ENCODE data around the gene BCORL1. TPM values are rescaled to one million over a fixed set of nuclear protein-coding genes. Genes with fewer than 3 reads are reported as not detected.

BCORL1 gene
- total RNA-seq, 1 donor from 2014 or later, result 16.2 TPM

GRCh38 chrX:129976441-129976840 is 6.0 kb upstream of the BCORL1 start:
- intact Hi-C loops (cut with micrococcal nuclease), result no loop called here
- Mint-ChIP-seq H3K4me3 (ENCODE audit: low read depth) (no peak overlapping the region), H3K9me3 (no peaks in the 10 kb centered on the region), H3K27ac (no peak overlapping the region), H3K27me3 (ENCODE audit: low read depth) (peaks cover 23% of the 10 kb centered on the region), H3K4me1 (ENCODE audit: low read depth) (peaks cover 5% of the 10 kb centered on the region), H3K36me3 (ENCODE audit: low read depth) (no peaks in the 10 kb centered on the region)
- no peak for DNase-seq (ENCODE audit: low spot score)

- intact Hi-C loops (cut with micrococcal nuclease), result no loop called here
- peaks cover 9% of the 10 kb centered on the region for H3K27me3 Mint-ChIP-seq (ENCODE audit: low read depth)
- H3K4me3 Mint-ChIP-seq (ENCODE audit: low read depth), result peak overlapping the region; percentile 59
- no peak for DNase-seq (ENCODE audit: low spot score)
- no peaks in the 10 kb centered on the region for H3K9me3 Mint-ChIP-seq
- no peak overlapping the region for H3K27ac Mint-ChIP-seq
- peaks cover 5% of the 10 kb centered on the region for H3K4me1 Mint-ChIP-seq (ENCODE audit: low read depth)
- no peaks in the 10 kb centered on the region for H3K36me3 Mint-ChIP-seq (ENCODE audit: low read depth)
Measured at GRCh38 chrX:129979207-129979920, 3.1 kb upstream of the BCORL1 start.

- Mint-ChIP-seq H3K9me3 (no peaks in the 10 kb centered on the region), H3K4me1 (ENCODE audit: low read depth) (peaks cover 11% of the 10 kb centered on the region), H3K36me3 (ENCODE audit: low read depth) (no peaks in the 10 kb centered on the region), H3K27me3 (ENCODE audit: low read depth) (peaks cover 11% of the 10 kb centered on the region), H3K4me3 (ENCODE audit: low read depth) (no peak overlapping the region), H3K27ac (no peak overlapping the region)
- intact Hi-C loops (cut with micrococcal nuclease), result loop anchor here (5.0 kb wide), 1 partner anchor 42 kb away; no protein-coding TSS in a partner anchor
- no peak for DNase-seq (ENCODE audit: low spot score)
Measured at GRCh38 chrX:129980001-129980401, 2.4 kb upstream of the BCORL1 start.

GRCh38 chrX:129980540-129981199 is 1.8 kb upstream of the BCORL1 start:
- DNase-seq (ENCODE audit: low spot score), result no peak
- intact Hi-C loops (cut with micrococcal nuclease), result loop anchor here (5.0 kb wide), 1 partner anchor 42 kb away; no protein-coding TSS in a partner anchor

DNA sequence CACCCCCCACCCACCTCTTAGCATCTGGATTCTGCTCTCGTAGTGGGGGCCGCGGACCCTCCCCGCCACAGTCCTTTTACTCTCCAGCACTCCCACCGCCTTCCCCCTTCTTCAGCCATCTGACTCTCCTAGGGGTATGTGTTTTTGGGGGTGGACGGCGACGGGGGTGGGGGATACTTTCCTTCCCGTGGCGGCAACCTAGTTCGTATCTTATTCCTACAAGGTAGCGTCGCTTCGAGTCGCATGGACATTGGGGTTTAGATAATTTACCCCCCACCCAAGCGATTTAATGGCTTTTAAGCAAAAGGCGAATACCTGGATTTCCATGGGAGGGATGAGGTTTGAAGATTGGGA is 1.3 kb upstream of the BCORL1 start:
- Mint-ChIP-seq H3K36me3 (ENCODE audit: low read depth) (no peaks in the 10 kb centered on the region), H3K27me3 (ENCODE audit: low read depth) (peaks cover 15% of the 10 kb centered on the region), H3K27ac (no peak overlapping the region), H3K4me1 (ENCODE audit: low read depth) (peaks cover 14% of the 10 kb centered on the region), H3K4me3 (ENCODE audit: low read depth) (no peak overlapping the region), H3K9me3 (no peaks in the 10 kb centered on the region)
- DNase-seq (ENCODE audit: low spot score), result no peak
- intact Hi-C loops (cut with micrococcal nuclease), result loop anchor here (5.0 kb wide), 1 partner anchor 41 kb away; no protein-coding TSS in a partner anchor

More at GRCh38 chrX:129980540-129981199, 1.8 kb upstream of the BCORL1 start:
- H3K27ac Mint-ChIP-seq, result no peak overlapping the region
- H3K36me3 Mint-ChIP-seq (ENCODE audit: low read depth), result no peaks in the 10 kb centered on the region
- H3K4me3 Mint-ChIP-seq (ENCODE audit: low read depth), result no peak overlapping the region
- peaks cover 14% of the 10 kb centered on the region for H3K4me1 Mint-ChIP-seq (ENCODE audit: low read depth)
- no peaks in the 10 kb centered on the region for H3K9me3 Mint-ChIP-seq
- H3K27me3 Mint-ChIP-seq (ENCODE audit: low read depth), result peaks cover 15% of the 10 kb centered on the region

- H3K27me3 Mint-ChIP-seq (ENCODE audit: low read depth), result peaks cover 16% of the 10 kb centered on the region
- intact Hi-C loops (cut with micrococcal nuclease), result loop anchor here (1.0 to 5.0 kb wide), 4 partner anchors 21 to 76 kb away; partner anchors contain the start of gene UTP14A
- H3K4me3 Mint-ChIP-seq (ENCODE audit: low read depth), result no peak overlapping the region
Measured at GRCh38 chrX:129981752-129982299, 609 bp upstream of the BCORL1 start.

DNA sequence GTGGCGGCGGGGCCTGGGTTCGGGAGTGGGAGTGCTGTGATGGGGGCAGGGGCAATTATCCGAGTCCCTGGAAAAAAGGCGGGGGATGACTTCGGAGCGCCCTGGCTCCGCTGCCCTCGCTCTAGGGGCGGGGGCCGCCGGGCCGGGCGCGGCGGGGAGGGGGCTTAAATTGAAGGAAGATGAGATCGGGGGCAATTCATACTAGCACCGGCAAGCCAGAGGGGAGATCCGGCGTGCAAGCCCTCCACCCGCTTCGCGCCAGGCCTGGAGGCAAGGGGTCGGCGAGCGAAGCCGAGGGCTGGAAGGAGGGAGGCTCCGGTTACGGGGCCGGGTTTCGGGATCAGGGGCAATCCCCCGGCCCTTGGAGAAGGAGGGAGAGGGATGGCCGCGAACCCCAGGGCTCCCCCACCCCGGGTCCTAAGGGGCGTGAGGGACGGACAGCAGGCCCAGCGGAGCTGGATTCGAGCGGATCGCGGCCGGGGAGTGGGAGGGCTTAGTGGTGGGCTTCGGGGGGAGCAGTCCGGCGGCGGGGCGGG is 1.2 kb downstream of the BCORL1 start:
- Mint-ChIP-seq H3K9me3 (no peaks in the 10 kb centered on the region), H3K4me3 (ENCODE audit: low read depth) (no peak overlapping the region), H3K4me1 (ENCODE audit: low read depth) (peaks cover 9% of the 10 kb centered on the region), H3K27ac (no peak overlapping the region), H3K27me3 (ENCODE audit: low read depth) (peaks cover 12% of the 10 kb centered on the region), H3K36me3 (ENCODE audit: low read depth) (no peaks in the 10 kb centered on the region)
- DNase-seq (ENCODE audit: low spot score), result no peak
- intact Hi-C loops (cut with micrococcal nuclease), result loop anchor here (2.0 to 5.0 kb wide), 2 partner anchors 23 to 39 kb away; no protein-coding TSS in a partner anchor

More at GRCh38 chrX:129981752-129982299, 609 bp upstream of the BCORL1 start:
- Mint-ChIP-seq H3K36me3 (ENCODE audit: low read depth) (no peaks in the 10 kb centered on the region), H3K27ac (no peak overlapping the region), H3K4me1 (ENCODE audit: low read depth) (peaks cover 14% of the 10 kb centered on the region), H3K9me3 (no peaks in the 10 kb centered on the region)
- DNase-seq (ENCODE audit: low spot score), result no peak

- peaks cover 8% of the 10 kb centered on the region for H3K27me3 Mint-ChIP-seq (ENCODE audit: low read depth)
- intact Hi-C loops (cut with micrococcal nuclease), result loop anchor here (5.0 kb wide), 1 partner anchor 38 kb away; no protein-coding TSS in a partner anchor
- H3K36me3 Mint-ChIP-seq (ENCODE audit: low read depth), result no peaks in the 10 kb centered on the region
- H3K4me3 Mint-ChIP-seq (ENCODE audit: low read depth), result peak overlapping the region; percentile 73
- peaks cover 8% of the 10 kb centered on the region for H3K4me1 Mint-ChIP-seq (ENCODE audit: low read depth)
- peak; percentile 19 for DNase-seq (ENCODE audit: low spot score)
- H3K27ac Mint-ChIP-seq, result no peak overlapping the region
- H3K9me3 Mint-ChIP-seq, result no peaks in the 10 kb centered on the region
Measured at GRCh38 chrX:129984111-129984958, 1.9 kb downstream of the BCORL1 start.

DNA sequence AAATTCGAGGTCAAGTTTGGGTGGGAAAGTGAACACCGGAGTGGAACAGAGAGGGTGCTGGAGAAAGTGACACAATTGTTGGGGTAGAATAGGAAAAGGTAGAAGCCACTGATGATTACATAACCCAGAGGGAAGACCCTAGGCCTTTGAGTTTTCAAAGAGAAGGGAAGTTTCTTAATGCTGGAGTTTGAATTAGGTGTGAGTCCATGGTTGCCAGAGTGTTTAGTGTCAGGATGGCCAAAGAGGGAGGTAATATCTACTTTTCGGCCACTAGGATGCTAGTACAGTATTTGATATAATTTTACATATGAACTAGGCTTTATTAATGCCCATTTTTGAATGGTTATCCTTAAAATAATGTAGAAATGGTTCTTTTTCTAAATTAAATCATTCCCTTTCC is 5.4 kb downstream of the BCORL1 start:
- Mint-ChIP-seq H3K27ac (no peak overlapping the region), H3K4me1 (ENCODE audit: low read depth) (peaks cover 8% of the 10 kb centered on the region), H3K4me3 (ENCODE audit: low read depth) (no peak overlapping the region), H3K27me3 (ENCODE audit: low read depth) (peaks cover 8% of the 10 kb centered on the region), H3K36me3 (ENCODE audit: low read depth) (no peaks in the 10 kb centered on the region), H3K9me3 (no peaks in the 10 kb centered on the region)
- no peak for DNase-seq (ENCODE audit: low spot score)
- intact Hi-C loops (cut with micrococcal nuclease), result no loop called here

- Mint-ChIP-seq H3K4me1 (ENCODE audit: low read depth) (no peaks in the 10 kb centered on the region), H3K4me3 (ENCODE audit: low read depth) (no peak overlapping the region), H3K27ac (no peak overlapping the region), H3K36me3 (ENCODE audit: low read depth) (no peaks in the 10 kb centered on the region), H3K27me3 (ENCODE audit: low read depth) (no peaks in the 10 kb centered on the region), H3K9me3 (no peaks in the 10 kb centered on the region)
- intact Hi-C loops (cut with micrococcal nuclease), result no loop called here
- no peak for DNase-seq (ENCODE audit: low spot score)
Measured at GRCh38 chrX:129992181-129992580, 9.7 kb downstream of the BCORL1 start.

- no peak overlapping the region for H3K4me3 Mint-ChIP-seq (ENCODE audit: low read depth)
- intact Hi-C loops (cut with micrococcal nuclease), result no loop called here
- DNase-seq (ENCODE audit: low spot score), result no peak
- no peaks in the 10 kb centered on the region for H3K36me3 Mint-ChIP-seq (ENCODE audit: low read depth)
- H3K27me3 Mint-ChIP-seq (ENCODE audit: low read depth), result no peaks in the 10 kb centered on the region
- H3K9me3 Mint-ChIP-seq, result no peaks in the 10 kb centered on the region
- H3K27ac Mint-ChIP-seq, result no peak overlapping the region
- H3K4me1 Mint-ChIP-seq (ENCODE audit: low read depth), result no peaks in the 10 kb centered on the region
Measured at GRCh38 chrX:129996120-129996519, 13.7 kb downstream of the BCORL1 start.

GRCh38 chrX:129997086-129997485 is 14.7 kb downstream of the BCORL1 start:
- no peak overlapping the region for H3K27ac Mint-ChIP-seq
- DNase-seq (ENCODE audit: low spot score), result no peak
- H3K4me1 Mint-ChIP-seq (ENCODE audit: low read depth), result peaks cover 7% of the 10 kb centered on the region
- no peaks in the 10 kb centered on the region for H3K27me3 Mint-ChIP-seq (ENCODE audit: low read depth)
- no peaks in the 10 kb centered on the region for H3K9me3 Mint-ChIP-seq
- H3K36me3 Mint-ChIP-seq (ENCODE audit: low read depth), result no peaks in the 10 kb centered on the region
- no peak overlapping the region for H3K4me3 Mint-ChIP-seq (ENCODE audit: low read depth)
- intact Hi-C loops (cut with micrococcal nuclease), result no loop called here
